Stimulated activated CD4-positive, alpha-beta T cell treated with anti-CD3 and anti-CD28 coated beads, TNF-alpha, amount 100 ng/mL, for 24 hours (primary cell): ENCODE data around the gene WDSUB1.

Source experiments
- DNase-seq, 3 experiments: peaks; one replicate each; pipeline ENCODE4 v3.0.0-alpha.2; 2020; ENCODE audit warnings: low read depth in 3 of 3

The WDSUB1 gene

DNA sequence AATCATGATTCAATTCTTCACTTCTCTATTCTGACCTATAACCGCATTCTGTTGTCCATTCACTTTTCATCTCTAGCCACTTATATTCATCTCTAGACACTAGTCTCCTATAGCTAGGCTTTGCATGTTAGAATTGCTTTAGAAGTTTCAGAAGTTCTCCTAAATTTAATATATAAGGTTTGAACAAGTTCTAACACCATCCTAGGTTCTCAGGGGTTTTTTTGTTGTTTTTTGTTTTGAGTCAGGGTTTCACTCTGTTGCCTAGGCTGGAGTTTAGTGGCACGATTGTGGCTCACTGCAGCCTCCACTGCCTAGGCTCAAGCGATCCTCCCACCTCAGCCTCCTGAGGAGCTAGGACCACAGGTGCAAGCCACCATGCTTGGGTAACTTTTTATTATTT is 19.9 kb downstream of the WDSUB1 start:
- DNase-seq: no peak

GRCh38 chr2:159265171-159265576 is 21.3 kb downstream of the WDSUB1 start:
- DNase-seq: no peak

DNA sequence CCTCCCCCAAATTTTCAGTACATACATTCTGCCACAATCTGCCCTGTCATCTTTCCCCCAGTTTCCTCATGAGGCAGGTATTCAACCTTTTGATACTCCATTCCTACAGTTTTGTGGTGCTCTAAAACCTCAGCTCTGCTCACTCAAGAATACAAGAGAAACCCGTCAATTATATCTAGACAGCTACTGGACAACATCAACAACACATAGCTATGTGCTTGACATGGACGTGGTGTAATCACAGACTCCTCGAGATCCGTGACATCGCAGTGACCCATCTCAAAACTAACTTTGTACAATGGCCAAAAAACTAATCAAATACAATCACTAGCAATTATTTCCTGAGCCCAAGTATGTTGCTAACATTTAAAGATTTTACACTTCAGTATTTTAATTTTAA is 23.6 kb downstream of the WDSUB1 start:
- no peak for DNase-seq

DNA sequence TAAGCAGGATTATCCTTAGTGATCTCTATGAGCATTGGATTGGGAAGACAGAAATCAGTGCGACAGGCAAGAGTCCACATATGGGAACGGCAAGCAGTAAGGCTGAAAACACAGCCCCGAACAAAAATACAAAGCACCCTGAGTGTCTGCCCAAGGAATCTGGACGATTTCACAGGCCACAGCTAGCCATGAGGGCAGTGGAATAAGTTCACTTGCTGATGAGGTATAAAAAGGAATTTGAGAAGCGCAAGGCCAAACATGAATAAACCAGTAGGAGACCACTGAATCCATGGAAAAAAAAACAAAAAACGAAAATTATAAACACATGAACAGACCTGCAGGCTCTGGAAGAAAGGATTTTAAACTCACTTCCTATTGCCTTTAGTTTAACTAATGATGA is 24.3 kb downstream of the WDSUB1 start:
- DNase-seq: no peak

DNA sequence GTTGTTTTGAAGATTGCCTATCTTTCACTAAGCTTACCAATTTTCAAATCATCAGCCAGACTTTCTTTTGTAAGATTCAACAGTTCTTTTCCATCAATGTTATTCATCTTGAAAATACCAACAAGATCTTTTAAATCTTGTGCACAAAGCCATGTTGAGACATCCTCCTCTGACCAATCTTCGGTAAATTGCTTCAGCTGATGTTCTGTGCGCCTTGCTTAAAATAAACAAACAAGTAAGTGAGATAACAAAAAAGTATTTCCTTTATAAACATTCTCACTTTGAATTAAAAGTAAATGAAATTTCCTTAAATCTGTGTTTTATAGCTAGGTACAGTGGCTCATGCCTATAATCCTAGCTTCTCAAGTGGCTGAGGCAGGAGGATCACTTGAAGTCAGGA is 30.3 kb downstream of the WDSUB1 start:
- no peak for DNase-seq

DNA sequence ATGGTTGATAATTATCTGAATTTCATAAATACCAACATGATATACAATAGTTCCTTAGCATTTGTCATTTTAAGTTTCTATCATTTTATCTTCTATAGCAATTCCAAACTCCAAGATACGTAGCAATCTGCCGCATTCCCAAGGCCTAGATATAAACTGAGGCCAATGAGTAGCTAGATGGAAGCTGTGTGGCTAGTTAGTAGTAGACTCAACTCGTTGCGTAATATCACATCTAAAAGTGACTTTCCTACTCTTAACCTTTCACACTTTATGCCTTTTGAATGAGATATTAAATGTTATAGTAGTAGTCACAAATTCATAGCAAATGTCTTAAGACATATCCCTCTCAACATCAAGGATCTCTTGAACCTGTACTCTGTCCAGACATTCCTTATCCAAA is 33.6 kb downstream of the WDSUB1 start:
- DNase-seq: no peak

DNA sequence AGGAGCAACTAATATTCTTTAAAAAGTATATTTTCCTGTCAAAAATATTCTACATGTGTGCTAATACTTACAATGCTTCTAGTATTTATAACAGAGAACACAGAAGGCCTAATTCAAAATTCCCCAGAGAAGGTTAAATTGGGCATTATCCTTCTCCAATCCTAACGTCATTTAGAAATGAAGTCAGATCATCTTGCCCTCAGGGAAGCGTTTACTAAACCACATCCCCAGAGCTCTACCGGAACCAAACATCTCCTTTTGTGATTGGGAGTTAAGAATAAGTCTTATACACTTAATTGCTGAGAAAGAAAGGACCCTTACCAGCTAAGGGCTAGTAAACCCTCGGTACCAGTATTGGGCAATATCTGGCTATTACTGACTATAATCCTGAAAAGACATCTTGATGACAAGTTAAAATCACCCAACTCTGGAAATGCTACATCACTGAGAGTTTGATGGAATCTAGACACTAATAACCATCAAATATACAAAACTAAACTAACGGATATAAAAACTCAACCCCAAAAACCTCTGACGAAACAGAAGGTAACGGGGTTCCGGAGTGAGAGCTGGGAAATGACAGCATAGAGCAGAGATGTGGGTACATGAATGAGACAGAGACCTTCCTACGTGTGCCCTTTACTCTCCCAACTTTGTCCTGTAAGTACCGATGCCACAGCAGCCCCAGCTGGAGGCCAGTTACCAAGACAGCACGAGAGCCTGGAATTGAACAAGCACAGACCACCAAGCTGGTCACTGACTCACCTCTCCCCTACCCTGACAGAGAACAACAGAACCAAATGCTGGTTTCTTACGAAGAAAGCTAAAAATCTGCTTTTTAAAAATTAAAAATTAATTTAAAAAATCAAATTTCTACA is 35.0 kb downstream of the WDSUB1 start:
- no peak for DNase-seq

DNA sequence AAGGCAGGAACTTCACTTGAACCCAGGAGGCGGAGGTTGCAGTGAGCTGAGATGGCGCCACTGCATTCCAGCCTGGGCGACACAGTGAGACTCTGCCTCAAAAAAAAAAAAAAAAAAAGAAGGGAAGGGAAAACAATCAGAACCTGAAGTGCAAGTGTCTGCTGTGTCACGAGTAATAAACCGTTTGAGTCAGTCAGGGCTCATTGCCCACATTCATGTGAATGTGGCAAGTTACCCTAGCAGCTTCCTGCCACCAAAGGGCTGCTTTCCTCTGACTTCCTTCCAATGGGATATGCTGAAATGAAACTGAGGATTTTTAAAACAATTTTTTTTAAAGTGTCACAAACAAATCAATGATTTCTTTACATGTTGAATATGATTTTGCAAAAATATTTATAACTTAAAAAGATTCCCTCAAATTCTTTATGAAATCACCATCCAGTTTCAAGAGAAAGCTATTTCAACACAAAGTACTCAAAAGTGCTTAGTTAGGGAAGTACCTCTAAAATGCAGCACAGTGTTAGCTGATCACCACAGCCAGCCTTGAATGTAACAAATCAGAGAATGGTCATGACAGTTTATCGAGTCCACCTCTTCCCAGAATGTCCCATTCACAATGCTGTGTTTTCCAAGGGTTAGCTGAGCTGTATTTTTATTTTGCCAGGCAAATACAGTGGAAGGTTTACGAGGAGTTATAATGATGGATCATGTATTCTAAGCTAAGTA is 36.4 kb downstream of the WDSUB1 start:
- no peak for DNase-seq

GRCh38 chr2:159246325-159246988 is 40.0 kb downstream of the WDSUB1 start:
- DNase-seq: no peak

GRCh38 chr2:159243529-159243928 is 43.0 kb downstream of the WDSUB1 start:
- DNase-seq: no peak

GRCh38 chr2:159234868-159235267 is 51.6 kb downstream of the WDSUB1 start:
- no peak for DNase-seq

- no peak for DNase-seq
Observed at GRCh38 chr2:159232456-159233170, 53.9 kb downstream of the WDSUB1 start.

DNA sequence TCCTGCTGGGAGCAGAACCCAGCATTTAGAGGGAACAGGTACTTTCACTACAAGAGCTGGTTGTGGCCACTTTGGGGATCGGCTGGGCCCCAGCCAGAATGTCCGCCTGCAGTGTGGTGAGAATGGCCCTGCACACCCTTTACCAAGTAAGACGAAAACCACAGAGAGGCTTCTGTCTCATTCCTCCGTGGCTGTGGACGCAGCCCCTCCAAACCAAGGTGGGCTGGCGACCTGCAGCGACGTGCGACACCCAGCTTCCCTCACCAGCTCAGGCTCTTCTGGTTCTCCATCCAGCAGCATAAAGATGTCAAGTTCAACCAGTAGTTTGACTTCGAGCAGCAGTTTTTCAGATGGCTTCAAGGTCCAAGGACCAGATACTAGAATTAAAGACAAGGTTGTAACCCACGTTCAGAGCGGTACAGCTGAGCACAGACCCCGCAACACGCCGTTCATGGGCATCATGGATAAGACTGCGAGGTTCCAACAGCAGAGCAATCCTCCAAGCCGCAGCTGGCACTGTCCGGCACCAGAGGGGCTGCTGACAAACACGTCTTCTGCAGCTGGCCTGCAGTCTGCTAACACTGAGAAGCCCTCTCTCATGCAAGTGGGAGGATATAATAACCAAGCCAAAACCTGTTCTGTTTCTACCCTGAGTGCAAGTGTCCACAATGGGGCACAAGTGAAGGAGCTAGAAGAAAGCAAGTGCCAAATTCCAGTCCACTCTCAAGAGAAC is 56.2 kb downstream of the WDSUB1 start:
- no peak for DNase-seq

GRCh38 chr2:159229476-159230144 is 56.9 kb downstream of the WDSUB1 start:
- DNase-seq: no peak

DNA sequence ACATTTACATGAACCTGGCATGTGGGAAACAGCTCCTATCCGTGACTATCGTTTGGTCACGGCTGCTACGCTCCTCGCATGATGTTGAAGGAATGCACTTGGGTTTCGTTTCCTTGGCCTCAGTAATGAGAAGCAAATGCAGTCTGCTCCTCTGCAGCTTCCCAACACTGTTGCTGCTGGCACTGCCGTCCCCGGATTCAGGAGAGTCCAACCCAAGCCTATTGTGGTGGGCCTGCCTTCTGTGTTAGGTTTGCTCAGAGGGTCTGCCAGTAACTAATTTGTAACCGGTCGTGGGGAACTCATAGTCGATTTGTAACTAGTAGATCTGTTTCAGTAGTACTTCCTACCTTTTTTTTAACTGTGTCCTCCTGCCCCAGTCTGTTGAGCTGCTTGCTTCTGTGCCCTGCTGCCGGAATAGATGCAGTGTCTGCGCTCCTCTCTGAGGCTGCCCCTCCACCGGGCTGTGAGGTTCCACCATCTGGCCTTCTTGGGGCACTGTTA is 58.4 kb downstream of the WDSUB1 start:
- DNase-seq: no peak

GRCh38 chr2:159227467-159227866 is 59.0 kb downstream of the WDSUB1 start:
- DNase-seq: no peak

DNA sequence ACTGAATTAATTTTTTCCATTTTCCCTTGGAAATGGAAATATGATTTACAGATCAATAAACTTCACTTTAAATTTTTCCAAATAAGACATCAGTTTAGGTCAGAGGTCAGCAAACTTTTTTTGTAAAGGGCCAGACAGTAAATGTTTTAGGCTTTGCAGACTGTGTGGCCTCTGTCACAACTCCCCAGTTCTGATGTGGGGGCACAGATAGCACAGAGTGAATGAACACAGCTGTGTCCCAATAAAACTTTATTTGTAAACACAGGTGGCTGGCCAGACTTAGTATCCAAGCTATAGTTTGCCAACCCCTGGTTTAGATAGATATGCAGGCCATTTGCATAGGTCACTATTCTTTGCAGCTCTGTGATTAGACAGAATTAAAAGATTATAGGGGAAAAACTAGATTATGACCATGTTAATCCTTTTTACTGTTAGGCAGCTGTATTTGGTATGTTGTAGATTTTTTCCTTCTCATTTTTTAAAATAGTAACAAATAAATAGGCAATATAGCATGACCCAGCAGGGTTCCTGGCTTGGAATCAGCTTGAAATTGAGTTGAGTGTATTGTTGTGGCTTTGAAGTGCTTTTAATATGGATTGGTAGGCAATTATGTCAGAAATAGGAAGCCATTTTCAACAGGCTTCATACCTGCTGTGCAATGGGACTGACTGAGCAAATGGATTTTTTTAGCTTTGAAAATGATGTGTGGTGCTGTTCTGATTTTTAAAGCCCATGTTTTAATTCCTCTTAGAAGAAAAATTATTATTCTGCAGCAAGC is 59.7 kb downstream of the WDSUB1 start:
- DNase-seq: no peak

- DNase-seq: no peak
Observed at GRCh38 chr2:159226059-159226461, 60.4 kb downstream of the WDSUB1 start.
